Measurements from ENCODE around the gene CLSTN1.
A peak's percentile ranks its signal among the peaks of the same experiment; 100 is the strongest.

The CLSTN1 gene

DNA sequence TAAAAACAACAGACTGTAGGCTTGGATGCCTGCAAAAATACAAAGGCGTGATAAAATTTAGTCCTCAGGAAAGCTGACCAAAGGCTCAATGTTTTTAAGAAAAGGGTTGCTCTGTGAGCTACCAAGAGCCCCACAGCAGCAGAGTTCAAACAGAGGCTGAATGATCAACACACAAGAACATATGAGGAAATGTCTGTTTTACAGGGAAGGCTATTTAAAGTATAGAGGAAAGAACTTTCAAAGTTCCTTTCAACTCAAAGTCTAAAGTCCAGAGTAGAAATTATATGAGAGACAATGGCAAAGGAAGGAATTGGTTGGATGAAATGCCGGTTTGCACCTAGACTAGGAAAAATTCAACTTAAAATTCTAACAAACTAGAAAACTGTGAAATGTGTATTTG, 8.6 kb downstream of the CLSTN1 start:
- Histone ChIP-seq H3K4me1 (ENCODE audit: insufficient read depth, poor library complexity, severe bottlenecking) (peaks cover 23% of the 10 kb centered on the region), H3K4me3 (ENCODE audit: severe bottlenecking) (no peak overlapping the region), H3K36me3 (ENCODE audit: low read depth) (peaks cover 30% of the 10 kb centered on the region), H3K9me3 (ENCODE audit: severe bottlenecking) (no peaks in the 10 kb centered on the region), H3K27me3 (ENCODE audit: insufficient read depth, poor library complexity, severe bottlenecking) (no peaks in the 10 kb centered on the region), H3K27ac (ENCODE audit: poor library complexity, severe bottlenecking) (no peak overlapping the region)
- no peak for ATAC-seq (ENCODE audit: low read depth)
- no peak for DNase-seq (ENCODE audit: low spot score)
- TF ChIP-seq, protein P1, sequence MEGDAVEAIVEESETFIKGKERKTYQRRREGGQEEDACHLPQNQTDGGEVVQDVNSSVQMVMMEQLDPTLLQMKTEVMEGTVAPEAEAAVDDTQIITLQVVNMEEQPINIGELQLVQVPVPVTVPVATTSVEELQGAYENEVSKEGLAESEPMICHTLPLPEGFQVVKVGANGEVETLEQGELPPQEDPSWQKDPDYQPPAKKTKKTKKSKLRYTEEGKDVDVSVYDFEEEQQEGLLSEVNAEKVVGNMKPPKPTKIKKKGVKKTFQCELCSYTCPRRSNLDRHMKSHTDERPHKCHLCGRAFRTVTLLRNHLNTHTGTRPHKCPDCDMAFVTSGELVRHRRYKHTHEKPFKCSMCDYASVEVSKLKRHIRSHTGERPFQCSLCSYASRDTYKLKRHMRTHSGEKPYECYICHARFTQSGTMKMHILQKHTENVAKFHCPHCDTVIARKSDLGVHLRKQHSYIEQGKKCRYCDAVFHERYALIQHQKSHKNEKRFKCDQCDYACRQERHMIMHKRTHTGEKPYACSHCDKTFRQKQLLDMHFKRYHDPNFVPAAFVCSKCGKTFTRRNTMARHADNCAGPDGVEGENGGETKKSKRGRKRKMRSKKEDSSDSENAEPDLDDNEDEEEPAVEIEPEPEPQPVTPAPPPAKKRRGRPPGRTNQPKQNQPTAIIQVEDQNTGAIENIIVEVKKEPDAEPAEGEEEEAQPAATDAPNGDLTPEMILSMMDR (IDR thresholded peaks at IDR 0.05; ENCODE audit: poor library complexity, severe bottlenecking): no peak

DNA sequence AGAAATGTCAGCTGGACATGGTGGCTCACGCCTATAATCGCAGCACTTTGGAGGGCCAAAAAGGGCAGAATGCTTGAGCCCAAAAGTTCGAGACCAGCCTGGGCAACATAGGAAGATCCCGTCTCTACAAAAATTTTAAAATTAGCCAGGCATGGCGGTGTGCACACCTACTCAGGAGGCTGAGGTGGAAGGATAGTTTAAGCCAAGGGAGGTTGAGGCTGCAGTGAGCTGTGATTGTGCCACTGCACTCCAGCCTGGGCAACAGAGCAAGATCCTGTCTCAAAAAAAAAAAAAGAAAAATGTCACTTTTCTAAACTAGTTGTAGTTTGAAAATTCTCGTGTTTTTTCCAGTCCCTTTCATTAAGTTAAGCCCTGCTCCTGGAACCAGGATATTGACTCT, 9.1 kb downstream of the CLSTN1 start:
- peaks cover 29% of the 10 kb centered on the region for H3K36me3 ChIP-seq (ENCODE audit: low read depth)
- peaks cover 22% of the 10 kb centered on the region for H3K4me1 ChIP-seq (ENCODE audit: insufficient read depth, poor library complexity, severe bottlenecking)
- H3K9me3 ChIP-seq (ENCODE audit: severe bottlenecking): no peaks in the 10 kb centered on the region
- H3K4me3 ChIP-seq (ENCODE audit: severe bottlenecking): no peak overlapping the region
- TF ChIP-seq, protein P1 (IDR thresholded peaks at IDR 0.05; ENCODE audit: poor library complexity, severe bottlenecking): no peak
- ATAC-seq (ENCODE audit: low read depth): no peak
- no peaks in the 10 kb centered on the region for H3K27me3 ChIP-seq (ENCODE audit: insufficient read depth, poor library complexity, severe bottlenecking)
- no peak for DNase-seq (ENCODE audit: low spot score)
- no peak overlapping the region for H3K27ac ChIP-seq (ENCODE audit: poor library complexity, severe bottlenecking)

DNA sequence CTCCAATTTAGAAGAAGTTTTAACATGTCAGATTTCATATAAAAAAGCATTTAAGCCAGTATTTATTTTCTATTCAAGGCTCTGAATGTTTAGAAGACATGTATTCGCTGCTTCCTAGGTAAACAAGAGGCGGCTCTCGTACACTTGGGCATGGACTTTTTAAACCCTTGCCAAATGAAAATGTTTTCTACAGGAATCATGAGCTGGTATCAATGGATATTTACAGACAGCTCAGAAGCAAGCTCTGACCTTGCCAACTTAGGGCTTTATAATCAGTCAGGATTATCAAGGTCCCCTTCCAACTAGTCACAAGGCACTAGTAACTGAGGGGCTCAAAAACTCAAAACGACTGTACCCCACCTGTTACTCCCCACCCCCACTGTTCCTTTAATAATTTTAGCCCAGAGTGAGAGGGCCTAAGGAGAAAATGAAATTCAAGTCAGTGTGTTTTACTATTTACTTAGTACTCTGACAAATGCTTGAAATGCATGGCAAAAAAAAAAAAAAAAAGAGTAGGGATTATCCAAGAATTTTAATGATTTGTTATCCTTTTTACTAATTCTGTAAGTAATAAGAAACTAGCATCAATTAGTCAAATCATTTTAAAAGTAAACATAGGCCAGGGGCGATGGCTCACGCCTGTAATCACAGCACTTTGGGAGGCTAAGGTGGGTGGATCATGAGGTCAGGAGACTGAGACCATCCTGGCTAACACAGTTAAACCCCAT, 12.4 kb downstream of the CLSTN1 start:
- Histone ChIP-seq H3K9me3 (ENCODE audit: severe bottlenecking) (peaks cover 2% of the 10 kb centered on the region), H3K4me3 (ENCODE audit: severe bottlenecking) (no peak overlapping the region), H3K27ac (ENCODE audit: poor library complexity, severe bottlenecking) (no peak overlapping the region), H3K4me1 (ENCODE audit: insufficient read depth, poor library complexity, severe bottlenecking) (peaks cover 17% of the 10 kb centered on the region), H3K27me3 (ENCODE audit: insufficient read depth, poor library complexity, severe bottlenecking) (no peaks in the 10 kb centered on the region), H3K36me3 (ENCODE audit: low read depth) (peaks cover 22% of the 10 kb centered on the region)
- DNase-seq (ENCODE audit: low spot score) (no peak), ATAC-seq (ENCODE audit: low read depth) (no peak)
- TF ChIP-seq, protein P1 (IDR thresholded peaks at IDR 0.05; ENCODE audit: poor library complexity, severe bottlenecking): no peak

- ATAC-seq (ENCODE audit: low read depth): peak; percentile 79
- Histone ChIP-seq H3K4me3 (ENCODE audit: severe bottlenecking) (no peak overlapping the region), H3K4me1 (ENCODE audit: insufficient read depth, poor library complexity, severe bottlenecking) (peaks cover 25% of the 10 kb centered on the region), H3K9me3 (ENCODE audit: severe bottlenecking) (peaks cover 2% of the 10 kb centered on the region), H3K36me3 (ENCODE audit: low read depth) (peaks cover 14% of the 10 kb centered on the region; the same call in 1 of the 2 replicates), H3K27ac (ENCODE audit: poor library complexity, severe bottlenecking) (peak overlapping the region; percentile 19), H3K27me3 (ENCODE audit: insufficient read depth, poor library complexity, severe bottlenecking) (no peaks in the 10 kb centered on the region)
- no peak for DNase-seq (ENCODE audit: low spot score)
- TF ChIP-seq, protein P1 (IDR thresholded peaks at IDR 0.05; ENCODE audit: poor library complexity, severe bottlenecking): no peak
These were observed 14.7 kb downstream of the CLSTN1 start for GRCh38 chr1:9809100-9809510.

DNA sequence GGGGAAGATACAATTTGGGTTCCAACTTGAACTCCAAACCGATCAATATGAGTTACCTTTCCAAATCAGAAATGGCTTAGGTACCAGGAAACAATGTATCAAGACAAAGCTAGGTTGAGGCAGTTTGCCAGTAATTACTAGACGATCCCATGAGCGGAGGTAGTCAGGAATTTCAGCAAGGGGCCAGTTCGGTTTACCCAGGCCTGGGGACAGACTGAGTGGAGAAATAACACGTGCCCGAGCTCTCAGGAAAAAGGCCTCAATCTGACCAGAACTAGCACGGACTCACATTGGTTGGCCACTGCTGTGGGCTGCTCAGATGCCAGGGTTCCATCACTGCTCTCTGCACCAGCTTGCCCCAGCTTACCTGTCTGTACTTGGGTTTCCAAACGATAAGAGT, 15.3 kb downstream of the CLSTN1 start:
- peaks cover 14% of the 10 kb centered on the region; the same call in 1 of the 2 replicates for H3K36me3 ChIP-seq (ENCODE audit: low read depth)
- no peak overlapping the region for H3K4me3 ChIP-seq (ENCODE audit: severe bottlenecking)
- H3K27ac ChIP-seq (ENCODE audit: poor library complexity, severe bottlenecking): peak overlapping the region; percentile 19
- TF ChIP-seq, protein P1 (IDR thresholded peaks at IDR 0.05; ENCODE audit: poor library complexity, severe bottlenecking): no peak
- peaks cover 25% of the 10 kb centered on the region for H3K4me1 ChIP-seq (ENCODE audit: insufficient read depth, poor library complexity, severe bottlenecking)
- no peaks in the 10 kb centered on the region for H3K27me3 ChIP-seq (ENCODE audit: insufficient read depth, poor library complexity, severe bottlenecking)
- no peak for DNase-seq (ENCODE audit: low spot score)
- no peak for ATAC-seq (ENCODE audit: low read depth)
- peaks cover 2% of the 10 kb centered on the region for H3K9me3 ChIP-seq (ENCODE audit: severe bottlenecking)
